Raji (cell line): ENCODE results near the gene TPCN1.

Experiments
- POLR2A ChIP-seq: IDR thresholded peaks from 2 replicates; pipeline ENCODE4 v1.6.1; 2011; ENCODE audit warnings: low read depth, low read length, control low read depth; ENCODE audit not compliant: insufficient read depth

The TPCN1 gene

GRCh38 chr12:113292091-113292490, 70.8 kb downstream of the TPCN1 start:
- no peak for TF ChIP-seq POLR2A

- TF ChIP-seq POLR2A, result no peak
Measured at GRCh38 chr12:113292547-113292946, 71.3 kb downstream of the TPCN1 start.

GRCh38 chr12:113293100-113293499, 71.8 kb downstream of the TPCN1 start:
- no peak for TF ChIP-seq POLR2A

- TF ChIP-seq POLR2A, result no peak
Measured at GRCh38 chr12:113295886-113296556, 74.8 kb downstream of the TPCN1 start.

GRCh38 chr12:113296557-113297213, 75.4 kb downstream of the TPCN1 start:
- TF ChIP-seq POLR2A, result no peak

- no peak for TF ChIP-seq POLR2A
Measured at GRCh38 chr12:113297214-113297587, 75.9 kb downstream of the TPCN1 start.

- TF ChIP-seq POLR2A, result no peak
Measured at GRCh38 chr12:113297621-113298471, 76.6 kb downstream of the TPCN1 start.

- TF ChIP-seq POLR2A, result no peak
Measured at GRCh38 chr12:113298472-113298817, 77.2 kb downstream of the TPCN1 start.

- no peak for TF ChIP-seq POLR2A
Measured at GRCh38 chr12:113298861-113299545, 77.7 kb downstream of the TPCN1 start.

GRCh38 chr12:113299619-113300237, 78.5 kb downstream of the TPCN1 start:
- no peak for TF ChIP-seq POLR2A

- TF ChIP-seq POLR2A, result no peak
Measured at GRCh38 chr12:113301811-113302210, 80.5 kb downstream of the TPCN1 start.

GRCh38 chr12:113302466-113302865, 81.2 kb downstream of the TPCN1 start:
- no peak for TF ChIP-seq POLR2A

- no peak for TF ChIP-seq POLR2A
Measured at GRCh38 chr12:113302886-113303640, 81.8 kb downstream of the TPCN1 start.

- no peak for TF ChIP-seq POLR2A
Measured at GRCh38 chr12:113305281-113305856, 84.1 kb downstream of the TPCN1 start.

GRCh38 chr12:113306382-113306781, 85.1 kb downstream of the TPCN1 start:
- no peak for TF ChIP-seq POLR2A

- TF ChIP-seq POLR2A, result no peak
Measured at GRCh38 chr12:113310489-113310888, 89.2 kb downstream of the TPCN1 start.
